Fibroblast of gingiva (primary cell): ENCODE results near the gene FERMT3.

Experiments used
- DNase-seq: peaks from one replicate; pipeline ENCODE4 v3.0.0-alpha.2; 2011; ENCODE audit warnings: low read depth

FERMT3 gene

GRCh38 chr11:64220798-64221197, 14.3 kb downstream of the FERMT3 start:
- no peak for DNase-seq

DNA sequence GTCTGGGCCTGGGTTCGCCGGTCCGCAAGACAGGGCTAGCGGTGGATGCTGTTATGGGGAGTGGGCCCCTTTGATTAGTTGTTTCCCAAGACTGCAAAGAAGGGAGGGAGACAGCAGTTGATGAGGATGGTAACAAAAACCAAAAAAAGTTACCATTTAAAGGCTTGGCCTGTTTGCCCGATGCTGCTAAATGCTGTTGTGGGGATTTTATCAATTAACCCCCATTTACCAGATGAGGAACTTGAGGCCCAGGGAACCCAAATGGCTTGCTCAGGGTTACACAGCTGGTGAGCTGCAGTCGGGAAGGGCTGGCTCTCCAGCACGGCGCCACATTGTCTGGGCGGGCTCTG, 16.1 kb downstream of the FERMT3 start:
- DNase-seq: no peak

GRCh38 chr11:64223001-64223651, 16.6 kb downstream of the FERMT3 start:
- no peak for DNase-seq

- DNase-seq: no peak
These were observed 17.8 kb downstream of the FERMT3 start for GRCh38 chr11:64224151-64224890.

GRCh38 chr11:64224891-64225607, 18.5 kb downstream of the FERMT3 start:
- no peak for DNase-seq

DNA sequence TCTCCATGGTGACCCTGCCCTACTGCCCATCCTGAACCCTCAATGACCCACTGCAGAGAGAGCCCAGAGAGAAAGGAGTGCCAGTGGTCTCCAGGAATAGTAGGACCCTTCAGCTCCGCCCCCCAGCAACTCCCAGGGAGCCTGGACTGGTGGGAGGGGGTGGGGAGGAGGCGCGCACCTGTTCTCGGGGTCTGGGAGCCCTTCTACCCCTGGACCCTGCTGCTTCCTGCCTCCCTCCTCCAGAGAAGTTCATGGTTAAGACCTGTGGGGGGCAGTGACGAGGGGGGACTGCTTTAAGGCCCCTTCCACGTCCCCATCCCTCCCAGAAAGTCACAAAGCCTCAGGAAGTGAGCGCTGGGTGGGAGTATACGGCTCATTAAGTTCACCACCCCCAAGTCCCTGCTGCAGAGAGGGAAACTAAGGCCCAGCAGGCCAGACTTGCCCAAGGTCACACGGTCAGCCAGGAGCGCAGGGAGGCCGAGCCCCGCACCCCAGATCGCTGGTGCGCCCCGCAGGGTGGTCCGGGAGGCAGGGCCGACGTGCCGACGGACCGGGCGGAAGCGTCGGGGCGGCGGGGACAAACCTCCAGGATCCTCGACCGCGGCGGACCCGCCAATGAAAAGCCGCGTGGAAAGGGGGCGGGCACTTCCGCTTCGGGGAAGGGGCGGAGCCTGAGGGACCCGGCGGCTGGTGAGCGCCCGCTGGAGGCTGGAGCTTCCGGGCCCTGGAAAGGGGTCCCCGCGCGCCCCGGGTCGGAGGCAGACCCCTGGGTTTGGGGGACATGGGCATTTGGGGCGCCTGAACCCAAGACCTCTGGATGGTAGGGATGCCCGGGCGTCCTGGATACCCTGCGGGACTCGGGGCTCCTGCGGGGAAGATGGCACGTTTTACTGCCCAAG, 19.3 kb downstream of the FERMT3 start, which contains the start of the genes NUDT22 and TRPT1:
TSS of gene NUDT22 (plus strand) at position 667 of the 899 bp plus-strand sequence. CDS start 379 bp downstream, outside the sequence.
TSS of gene TRPT1 (minus strand) at position 579 of the 899 bp plus-strand sequence. CDS start at position 253, 326 bp downstream.
- DNase-seq: peak; percentile 73

GRCh38 chr11:64226507-64227051, 20.1 kb downstream of the FERMT3 start:
- no peak for DNase-seq

DNA sequence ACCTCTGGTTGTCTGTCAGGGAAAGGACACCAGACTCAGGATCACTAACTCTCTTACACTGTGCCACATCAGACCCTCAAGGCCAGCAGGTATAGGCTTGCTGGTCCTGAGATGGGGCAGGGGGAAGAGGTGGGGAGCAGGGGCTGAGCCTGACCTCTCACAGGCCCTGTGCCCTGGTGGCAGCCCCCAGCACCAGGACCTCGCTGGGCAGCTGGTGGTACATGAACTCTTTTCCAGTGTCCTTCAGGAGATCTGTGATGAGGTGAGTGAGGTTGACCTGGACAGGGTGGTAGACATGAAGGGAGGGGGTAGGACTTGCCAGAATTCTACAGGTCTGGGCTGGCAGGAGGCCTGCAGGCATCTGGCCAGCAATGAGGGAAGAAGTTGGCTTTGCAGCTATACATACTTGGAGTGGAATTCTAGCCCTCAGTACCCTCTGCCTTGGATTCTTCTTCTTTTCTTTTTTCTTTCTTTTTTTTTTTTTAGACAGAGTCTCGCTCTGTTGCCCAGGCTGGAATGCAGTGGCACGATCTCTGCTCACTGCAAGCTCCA, 21.0 kb downstream of the FERMT3 start:
- no peak for DNase-seq

DNA sequence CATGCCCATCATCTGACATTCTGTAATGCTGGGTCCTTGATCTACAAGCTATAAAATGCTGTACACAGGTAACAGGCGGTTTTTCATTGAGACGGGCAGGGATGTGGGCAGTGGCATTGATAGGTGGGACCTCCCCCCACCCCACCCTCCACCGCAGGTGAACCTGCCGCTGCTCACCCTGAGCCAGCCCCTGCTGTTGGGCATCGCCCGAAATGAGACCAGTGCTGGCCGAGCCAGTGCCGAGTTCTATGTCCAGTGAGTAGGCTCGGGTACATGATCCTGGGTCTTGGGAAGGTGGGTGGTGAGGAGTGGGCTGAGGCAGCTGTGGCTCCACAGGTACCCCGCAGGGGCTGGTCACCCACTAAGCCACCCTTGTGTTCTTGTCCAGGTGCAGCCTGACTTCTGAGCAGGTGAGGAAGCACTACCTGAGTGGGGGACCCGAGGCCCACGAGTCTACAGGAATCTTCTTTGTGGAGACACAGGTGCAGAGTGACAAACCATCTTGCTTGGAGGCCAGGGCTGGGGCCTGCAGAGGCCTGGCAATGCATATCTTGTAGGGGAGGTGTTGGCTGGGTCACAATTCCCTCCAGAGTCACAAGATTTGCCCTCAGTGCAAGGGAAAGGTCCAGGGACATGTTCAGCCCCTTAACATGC, 22.7 kb downstream of the FERMT3 start:
- DNase-seq: no peak

GRCh38 chr11:64229744-64230170, 23.2 kb downstream of the FERMT3 start:
- DNase-seq: no peak

DNA sequence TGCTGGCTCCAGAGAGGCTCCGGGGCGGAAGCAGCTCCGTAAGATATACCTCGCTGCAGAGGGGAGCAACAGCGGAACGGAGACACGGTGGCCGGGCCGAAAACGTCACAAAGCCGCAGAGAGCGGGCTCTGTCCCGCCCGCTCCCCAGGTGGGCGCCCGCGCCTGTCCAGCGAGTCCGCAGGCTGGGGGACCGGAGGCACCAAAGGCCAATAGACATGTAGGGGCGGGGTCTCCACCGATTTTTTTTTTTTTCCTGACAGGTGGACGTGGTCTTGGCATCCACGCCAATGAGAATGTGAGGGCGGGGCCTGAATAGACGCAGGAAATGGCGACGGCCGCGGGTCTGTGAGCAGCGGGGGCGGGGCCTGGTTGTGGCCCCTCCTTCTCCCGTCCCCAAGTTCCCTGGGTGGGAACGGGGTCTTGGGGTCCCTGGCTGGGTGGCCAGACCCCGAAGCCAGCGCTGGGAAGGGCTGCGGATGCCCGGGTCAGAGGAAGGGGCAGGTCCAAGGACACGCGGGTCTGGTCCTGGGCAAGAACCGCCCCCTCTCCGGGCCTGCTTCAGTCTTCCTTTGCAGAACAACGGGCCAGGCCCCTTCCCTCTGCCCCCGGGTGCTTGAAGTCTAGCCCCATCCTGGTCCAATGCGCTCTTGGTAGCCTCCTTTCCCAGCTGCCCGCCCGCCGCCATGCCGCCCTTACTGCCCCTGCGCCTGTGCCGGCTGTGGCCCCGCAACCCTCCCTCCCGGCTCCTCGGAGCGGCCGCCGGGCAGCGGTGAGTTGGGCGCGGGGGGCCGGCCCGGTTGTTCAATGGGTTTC, 23.9 kb downstream of the FERMT3 start, which contains the start of gene DNAJC4:
TSS of gene DNAJC4 (plus strand) at position 378 of the 814 bp plus-strand sequence. CDS start at position 685, 307 bp downstream.
- DNase-seq: peak; percentile 75

DNA sequence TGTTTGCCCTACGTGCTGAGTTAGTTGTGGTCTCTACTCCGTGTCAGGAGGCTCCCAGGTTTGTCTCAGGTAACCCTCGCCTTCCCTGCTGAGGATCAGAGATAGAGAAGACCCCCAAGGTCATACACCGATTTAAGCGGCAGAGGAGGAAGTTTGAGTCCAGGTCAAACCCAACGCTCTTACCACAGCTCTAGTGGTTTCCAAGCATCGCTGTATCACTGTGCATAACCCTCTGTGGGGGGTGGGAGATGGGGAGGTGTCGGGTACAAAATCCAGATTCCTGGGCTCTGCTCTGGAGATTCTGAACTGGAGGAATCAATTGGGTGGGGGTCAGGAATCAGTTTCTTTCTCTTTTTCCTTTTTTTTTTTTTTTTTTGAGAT, 24.5 kb downstream of the FERMT3 start:
- no peak for DNase-seq

DNA sequence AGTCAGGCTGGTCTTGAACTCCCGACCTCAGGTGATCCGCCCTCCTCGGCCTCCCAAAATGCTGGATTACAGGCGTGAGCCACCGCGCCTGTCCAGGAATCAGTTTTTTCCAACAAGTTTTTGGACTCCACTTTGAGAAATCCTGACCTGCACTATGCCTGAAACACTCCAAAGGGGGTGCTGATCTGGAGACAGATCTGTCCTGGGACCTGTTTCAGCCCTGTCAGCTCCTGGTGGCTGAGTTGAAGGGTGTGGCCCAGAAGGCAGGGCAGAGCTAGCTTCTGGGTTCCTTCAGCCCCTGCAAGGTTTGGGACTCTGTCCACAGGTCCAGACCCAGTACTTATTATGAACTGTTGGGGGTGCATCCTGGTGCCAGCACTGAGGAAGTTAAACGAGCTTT, 25.0 kb downstream of the FERMT3 start:
- no peak for DNase-seq

GRCh38 chr11:64232182-64232966, 25.9 kb downstream of the FERMT3 start:
- DNase-seq: no peak

GRCh38 chr11:64232967-64233315, 26.4 kb downstream of the FERMT3 start:
- DNase-seq: no peak

DNA sequence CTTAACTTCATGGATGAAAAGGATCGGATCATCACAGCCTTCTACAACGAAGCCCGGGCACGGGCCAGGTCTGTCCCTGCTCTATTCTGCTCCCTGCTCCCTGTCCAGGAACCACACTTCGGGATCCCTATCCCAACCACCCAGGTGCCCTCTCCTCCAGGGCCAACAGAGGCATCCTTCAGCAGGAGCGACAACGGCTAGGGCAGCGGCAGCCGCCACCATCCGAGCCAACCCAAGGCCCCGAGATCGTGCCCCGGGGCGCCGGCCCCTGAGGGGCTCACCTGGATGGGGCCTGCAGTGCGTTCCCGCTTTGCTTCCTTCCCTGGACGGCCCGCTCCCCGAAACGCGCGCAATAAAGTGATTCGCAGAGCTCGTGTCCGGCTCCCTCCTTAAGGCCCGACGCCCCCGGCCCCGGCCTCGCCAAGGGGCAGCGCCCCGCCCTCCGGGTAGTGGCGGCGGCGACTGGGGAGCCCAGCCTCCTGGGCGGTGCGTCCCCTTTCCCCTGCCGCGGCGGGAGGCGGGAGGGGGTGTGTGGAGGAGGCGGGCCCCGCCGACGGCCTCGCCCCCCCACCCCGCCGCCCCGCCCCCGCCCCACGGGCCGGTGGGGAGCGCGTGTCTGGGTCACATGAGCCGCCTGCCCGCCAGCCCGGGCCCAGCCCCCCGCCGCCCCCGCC, 27.5 kb downstream of the FERMT3 start, which contains the start of gene VEGFB:
TSS of gene VEGFB (plus strand) at position 672 of the 674 bp plus-strand sequence. CDS start 250 bp downstream, outside the sequence.
- peak; percentile 58 for DNase-seq

GRCh38 chr11:64234647-64235379, 28.3 kb downstream of the FERMT3 start:
- DNase-seq: no peak
